ENCODE data around the gene SLBP. TPM values are rescaled to one million over a fixed set of nuclear protein-coding genes. Genes with fewer than 3 reads are reported as not detected.

SLBP gene
- total RNA-seq, 1 donor from 2014 or later = 60.2 TPM

GRCh38 chr4:1738410-1738809 is 26.3 kb upstream of the SLBP start:
- no peak for DNase-seq (ENCODE audit: low read depth, low spot score)
- no peak overlapping the region for H3K27ac Mint-ChIP-seq (ENCODE audit: unreplicated experiment)
- H3K4me1 Mint-ChIP-seq = no peaks in the 10 kb centered on the region
- no peak overlapping the region for H3K4me3 Mint-ChIP-seq
- H3K36me3 Mint-ChIP-seq (ENCODE audit: low read depth) = peaks cover 20% of the 10 kb centered on the region
- no peaks in the 10 kb centered on the region for H3K27me3 Mint-ChIP-seq (ENCODE audit: low read depth)
- no peaks in the 10 kb centered on the region for H3K9me3 Mint-ChIP-seq
- TF ChIP-seq, protein P1, sequence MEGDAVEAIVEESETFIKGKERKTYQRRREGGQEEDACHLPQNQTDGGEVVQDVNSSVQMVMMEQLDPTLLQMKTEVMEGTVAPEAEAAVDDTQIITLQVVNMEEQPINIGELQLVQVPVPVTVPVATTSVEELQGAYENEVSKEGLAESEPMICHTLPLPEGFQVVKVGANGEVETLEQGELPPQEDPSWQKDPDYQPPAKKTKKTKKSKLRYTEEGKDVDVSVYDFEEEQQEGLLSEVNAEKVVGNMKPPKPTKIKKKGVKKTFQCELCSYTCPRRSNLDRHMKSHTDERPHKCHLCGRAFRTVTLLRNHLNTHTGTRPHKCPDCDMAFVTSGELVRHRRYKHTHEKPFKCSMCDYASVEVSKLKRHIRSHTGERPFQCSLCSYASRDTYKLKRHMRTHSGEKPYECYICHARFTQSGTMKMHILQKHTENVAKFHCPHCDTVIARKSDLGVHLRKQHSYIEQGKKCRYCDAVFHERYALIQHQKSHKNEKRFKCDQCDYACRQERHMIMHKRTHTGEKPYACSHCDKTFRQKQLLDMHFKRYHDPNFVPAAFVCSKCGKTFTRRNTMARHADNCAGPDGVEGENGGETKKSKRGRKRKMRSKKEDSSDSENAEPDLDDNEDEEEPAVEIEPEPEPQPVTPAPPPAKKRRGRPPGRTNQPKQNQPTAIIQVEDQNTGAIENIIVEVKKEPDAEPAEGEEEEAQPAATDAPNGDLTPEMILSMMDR (conservative IDR thresholded peaks at IDR 0.05) = no peak

- Mint-ChIP-seq H3K9me3 (no peaks in the 10 kb centered on the region), H3K4me3 (no peak overlapping the region), H3K4me1 (no peaks in the 10 kb centered on the region), H3K27me3 (ENCODE audit: low read depth) (no peaks in the 10 kb centered on the region), H3K27ac (ENCODE audit: unreplicated experiment) (no peak overlapping the region), H3K36me3 (ENCODE audit: low read depth) (peaks cover 23% of the 10 kb centered on the region)
- TF ChIP-seq, protein P1 (conservative IDR thresholded peaks at IDR 0.05) = no peak
- no peak for DNase-seq (ENCODE audit: low read depth, low spot score)
These were observed 25.5 kb upstream of the SLBP start for GRCh38 chr4:1737666-1738065.

DNA sequence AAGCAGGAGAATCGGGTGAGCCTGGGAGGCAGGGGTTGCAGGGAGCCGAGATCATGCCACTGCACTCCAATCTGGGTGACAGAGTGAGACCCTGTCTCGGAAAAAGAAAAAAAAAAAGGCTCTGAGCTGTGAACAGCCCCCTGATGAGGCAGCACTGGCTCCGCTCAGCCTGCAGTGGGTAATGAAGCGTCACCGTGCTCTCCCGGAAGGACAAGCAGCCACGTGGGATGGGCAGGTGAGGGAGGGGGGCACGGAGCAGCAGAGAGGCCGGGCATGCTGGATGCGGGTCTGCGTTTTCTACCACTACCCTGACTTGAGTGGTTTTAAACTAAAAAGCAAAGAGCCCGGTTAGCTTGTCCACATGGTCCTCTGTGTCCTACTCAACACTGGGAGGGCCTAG is 24.7 kb upstream of the SLBP start:
- no peak overlapping the region for H3K27ac Mint-ChIP-seq (ENCODE audit: unreplicated experiment)
- TF ChIP-seq, protein P1 (conservative IDR thresholded peaks at IDR 0.05) = no peak
- peaks cover 22% of the 10 kb centered on the region for H3K36me3 Mint-ChIP-seq (ENCODE audit: low read depth)
- no peaks in the 10 kb centered on the region for H3K4me1 Mint-ChIP-seq
- no peaks in the 10 kb centered on the region for H3K9me3 Mint-ChIP-seq
- H3K27me3 Mint-ChIP-seq (ENCODE audit: low read depth) = no peaks in the 10 kb centered on the region
- no peak overlapping the region for H3K4me3 Mint-ChIP-seq
- no peak for DNase-seq (ENCODE audit: low read depth, low spot score)

DNA sequence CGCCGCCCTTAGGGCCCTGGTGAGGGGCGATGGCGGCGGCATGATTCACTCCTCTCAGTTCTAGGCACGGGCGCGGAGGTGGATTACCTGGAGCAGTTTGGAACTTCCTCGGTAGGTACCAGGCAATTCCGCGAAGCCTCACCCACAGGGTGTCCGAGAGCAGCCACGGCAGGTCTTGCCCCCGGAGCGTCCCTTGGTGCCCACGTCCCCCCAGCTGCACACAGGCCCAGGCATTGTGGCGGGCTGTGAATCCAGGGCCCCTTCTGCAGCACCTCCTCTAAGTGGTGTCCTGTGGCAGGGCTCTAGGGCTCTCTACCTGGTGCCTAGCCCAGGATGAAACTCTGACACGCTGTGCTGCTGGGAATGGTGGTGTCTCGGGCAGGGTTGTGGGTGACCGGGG is 23.1 kb upstream of the SLBP start:
- no peak for DNase-seq (ENCODE audit: low read depth, low spot score)
- H3K36me3 Mint-ChIP-seq (ENCODE audit: low read depth) = peaks cover 24% of the 10 kb centered on the region
- H3K27me3 Mint-ChIP-seq (ENCODE audit: low read depth) = no peaks in the 10 kb centered on the region
- TF ChIP-seq, protein P1 (conservative IDR thresholded peaks at IDR 0.05) = no peak
- no peaks in the 10 kb centered on the region for H3K9me3 Mint-ChIP-seq
- H3K4me3 Mint-ChIP-seq = no peak overlapping the region
- no peaks in the 10 kb centered on the region for H3K4me1 Mint-ChIP-seq
- no peak overlapping the region for H3K27ac Mint-ChIP-seq (ENCODE audit: unreplicated experiment)

GRCh38 chr4:1732911-1733310 is 20.8 kb upstream of the SLBP start:
- H3K4me1 Mint-ChIP-seq = no peaks in the 10 kb centered on the region
- H3K36me3 Mint-ChIP-seq (ENCODE audit: low read depth) = peaks cover 12% of the 10 kb centered on the region
- no peaks in the 10 kb centered on the region for H3K27me3 Mint-ChIP-seq (ENCODE audit: low read depth)
- TF ChIP-seq, protein P1 (conservative IDR thresholded peaks at IDR 0.05) = no peak
- no peaks in the 10 kb centered on the region for H3K9me3 Mint-ChIP-seq
- no peak for DNase-seq (ENCODE audit: low read depth, low spot score)
- H3K4me3 Mint-ChIP-seq = no peak overlapping the region
- H3K27ac Mint-ChIP-seq (ENCODE audit: unreplicated experiment) = no peak overlapping the region

DNA sequence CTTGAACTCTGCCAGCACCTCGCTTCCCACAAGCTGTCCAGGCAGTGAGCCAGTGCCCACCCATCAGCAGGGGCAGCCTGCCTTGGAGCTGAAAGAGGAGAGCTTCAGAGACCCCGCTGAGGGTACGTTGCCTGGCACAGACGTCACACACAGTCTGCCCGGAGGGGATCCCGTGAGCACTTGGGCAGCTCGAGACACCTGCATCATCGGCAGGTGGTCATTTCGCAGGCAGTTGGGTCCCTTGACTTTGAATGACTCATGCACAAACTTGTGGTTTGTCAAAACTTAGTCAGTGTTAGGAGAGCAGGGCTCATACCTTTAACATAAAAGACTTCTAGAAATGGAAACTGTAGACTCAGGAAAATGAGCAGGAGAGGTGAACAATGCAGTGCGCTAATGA is 19.1 kb upstream of the SLBP start:
- Mint-ChIP-seq H3K36me3 (ENCODE audit: low read depth) (peaks cover 12% of the 10 kb centered on the region), H3K27me3 (ENCODE audit: low read depth) (no peaks in the 10 kb centered on the region)

More for the DNA sequence above, 19.1 kb upstream of the SLBP start:
- Mint-ChIP-seq H3K9me3 (no peaks in the 10 kb centered on the region), H3K4me3 (no peak overlapping the region), H3K27ac (ENCODE audit: unreplicated experiment) (no peak overlapping the region), H3K4me1 (peaks cover 4% of the 10 kb centered on the region)
- TF ChIP-seq, protein P1 (conservative IDR thresholded peaks at IDR 0.05) = no peak
- no peak for DNase-seq (ENCODE audit: low read depth, low spot score)
